Measurements from ENCODE around the gene CEP350.
"Not testable (repeated sequence)": the region's sequence is repeated elsewhere in the genome, so short reads cannot be mapped to it uniquely, and the experiment has no call there.

The CEP350 gene

DNA sequence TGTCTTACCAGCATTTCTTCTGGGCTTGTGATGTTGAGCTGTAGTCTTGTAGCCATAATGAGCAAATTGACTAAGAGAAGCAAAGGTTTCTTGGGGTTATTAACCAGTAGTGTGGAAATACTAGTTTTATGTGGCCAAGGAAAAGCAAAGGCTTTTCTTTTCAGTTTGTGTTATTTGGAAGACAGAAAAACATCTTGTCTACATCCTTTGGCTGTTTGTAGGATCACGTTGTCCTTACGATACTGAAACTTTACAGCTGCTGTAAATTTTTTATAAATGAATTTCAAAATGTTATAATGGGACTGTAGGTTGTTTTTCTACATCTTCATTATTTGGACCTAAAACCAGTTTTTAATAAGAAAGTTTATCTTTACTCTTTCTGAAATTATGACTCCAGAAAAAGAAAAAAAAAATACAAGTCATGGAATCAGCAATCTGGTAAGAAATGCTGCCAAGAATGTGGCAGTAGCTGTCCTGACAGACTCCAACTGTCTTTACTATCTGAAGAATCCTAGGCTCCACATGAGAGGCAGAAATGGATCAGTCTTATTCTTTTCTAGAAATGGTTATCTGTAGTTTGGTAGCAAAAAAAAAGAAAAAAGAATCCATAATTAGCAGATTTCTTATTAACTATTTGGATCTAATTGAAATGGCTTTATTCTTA lies 158.5 kb downstream of the CEP350 start:
- H3K4me3 ChIP-seq (ENCODE audit: low read depth, low read length), result no peak overlapping the region

DNA sequence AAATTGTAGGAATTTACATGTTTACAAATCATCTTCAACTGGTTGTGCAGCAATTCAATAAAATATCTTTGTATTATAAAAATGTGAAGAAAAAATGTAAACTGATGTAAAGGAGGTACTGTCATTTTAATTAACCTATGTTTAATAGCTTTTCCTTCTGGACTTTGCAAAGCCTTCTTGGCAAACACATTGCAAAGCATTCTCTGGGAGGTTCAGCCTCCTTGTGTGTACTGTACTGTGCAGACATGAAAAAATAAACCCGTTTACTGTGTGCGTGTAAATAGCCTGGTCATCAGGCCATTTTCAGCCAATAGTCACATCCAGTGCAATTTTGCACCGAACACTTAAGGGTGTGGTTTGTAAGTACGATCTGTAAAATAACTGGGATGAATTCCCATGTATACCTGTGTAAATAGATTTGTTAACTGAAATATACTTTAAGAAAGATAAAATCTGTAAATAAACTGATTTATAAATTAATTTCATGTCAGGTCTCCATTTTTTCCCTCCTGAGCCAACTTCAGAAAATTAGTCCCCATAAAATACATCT lies 159.9 kb downstream of the CEP350 start:
- no peak overlapping the region for H3K4me3 ChIP-seq (ENCODE audit: low read depth, low read length)

DNA sequence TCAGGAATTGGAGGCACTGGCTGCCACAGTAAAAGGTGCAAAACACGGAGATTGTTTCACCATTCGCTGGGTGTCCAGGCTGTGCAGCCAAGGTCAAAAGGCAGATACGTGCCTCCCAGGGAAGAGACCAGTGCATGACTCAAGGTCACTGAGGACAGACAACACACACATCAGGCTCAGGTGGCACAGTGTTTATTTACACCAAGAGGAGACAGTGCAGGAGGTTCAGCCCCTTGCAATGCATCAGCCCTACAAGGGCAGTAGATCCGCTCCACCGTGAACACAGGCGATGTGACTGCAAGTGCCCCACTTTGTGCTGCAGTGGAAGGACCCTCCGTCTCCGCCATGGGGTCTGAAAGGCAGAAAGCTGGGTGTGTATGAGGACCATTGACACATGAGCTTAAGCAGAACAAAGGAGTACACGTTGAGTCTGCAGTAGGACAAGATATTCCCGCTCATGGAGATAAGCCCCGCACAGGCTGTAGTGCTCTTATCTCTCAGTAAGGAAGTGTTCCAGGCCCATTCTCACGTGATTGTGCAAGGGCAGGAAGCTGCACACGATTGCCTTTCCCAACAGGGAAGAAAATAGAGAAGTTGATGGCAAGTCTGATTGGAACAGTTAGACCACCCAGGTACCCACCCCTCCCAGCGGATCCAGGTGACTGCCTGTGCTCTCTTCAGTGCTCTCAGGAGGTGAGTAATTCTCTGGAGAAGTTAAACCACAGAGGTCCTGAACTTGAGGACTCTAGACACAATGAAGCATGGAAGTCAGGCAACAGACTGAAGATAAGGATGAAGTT lies 162.6 kb downstream of the CEP350 start:
- H3K4me3 ChIP-seq (ENCODE audit: low read depth, low read length), result no peak overlapping the region

DNA sequence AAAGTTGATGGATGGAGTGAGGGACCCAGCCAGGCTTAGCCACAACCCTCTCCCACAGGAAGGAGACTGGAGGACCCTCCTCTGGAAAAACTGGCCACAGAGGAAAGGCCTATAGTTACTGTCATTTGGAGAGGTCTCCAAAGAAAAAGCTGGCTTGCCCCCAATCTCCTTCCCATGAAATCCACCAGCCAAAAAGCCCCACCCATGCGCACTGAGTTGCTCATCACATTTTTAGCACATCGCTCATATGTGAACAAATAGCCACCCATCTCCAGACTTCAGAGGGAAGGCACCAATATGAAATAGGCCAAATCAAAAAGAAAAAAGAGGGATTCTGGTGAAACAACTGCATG lies 163.1 kb downstream of the CEP350 start:
- H3K4me3 ChIP-seq (ENCODE audit: low read depth, low read length), result no peak overlapping the region

DNA sequence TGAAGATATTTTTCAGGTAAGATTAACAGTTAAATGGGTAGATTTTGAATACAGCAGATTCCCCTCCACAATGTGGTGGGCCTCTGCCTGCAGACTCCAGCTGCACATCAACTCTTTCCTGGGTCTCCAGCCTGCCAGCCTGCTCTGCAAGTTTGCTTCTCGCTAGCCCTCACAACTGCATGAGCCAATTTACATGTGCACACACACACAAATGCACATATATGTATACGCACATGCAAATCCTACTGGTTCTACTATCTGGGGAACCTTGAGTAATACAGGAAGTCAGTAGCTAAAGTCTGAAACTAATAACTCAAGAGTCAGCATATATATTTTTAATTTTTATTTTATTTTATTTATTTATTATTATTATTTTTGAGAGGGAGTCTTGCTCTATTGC lies 165.2 kb downstream of the CEP350 start:
- no peak overlapping the region for H3K4me3 ChIP-seq (ENCODE audit: low read depth, low read length)

DNA sequence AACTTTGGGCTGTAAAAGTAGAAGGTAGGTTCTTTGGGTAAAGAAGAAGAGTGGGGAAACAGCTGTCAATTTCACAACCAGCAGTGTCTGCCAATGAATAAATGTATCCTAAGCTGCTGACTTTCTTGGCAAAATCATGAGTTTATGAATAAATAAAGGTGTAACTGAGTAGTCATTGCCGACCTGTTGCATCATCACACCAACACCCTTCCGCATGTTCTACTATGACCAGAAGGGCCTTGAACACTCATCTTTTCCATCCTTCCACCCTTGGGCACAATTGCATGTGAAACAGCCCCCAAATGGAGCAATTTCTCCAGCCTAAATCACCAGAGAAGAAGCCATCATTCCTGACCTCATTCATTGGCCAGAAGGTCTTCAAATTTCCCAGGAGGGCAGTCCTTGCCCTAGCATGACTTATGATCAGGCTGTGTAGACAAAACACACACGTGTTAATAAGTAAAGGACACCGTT lies 168.9 kb downstream of the CEP350 start:
- H3K4me3 ChIP-seq (ENCODE audit: low read depth, low read length), result no peak overlapping the region

DNA sequence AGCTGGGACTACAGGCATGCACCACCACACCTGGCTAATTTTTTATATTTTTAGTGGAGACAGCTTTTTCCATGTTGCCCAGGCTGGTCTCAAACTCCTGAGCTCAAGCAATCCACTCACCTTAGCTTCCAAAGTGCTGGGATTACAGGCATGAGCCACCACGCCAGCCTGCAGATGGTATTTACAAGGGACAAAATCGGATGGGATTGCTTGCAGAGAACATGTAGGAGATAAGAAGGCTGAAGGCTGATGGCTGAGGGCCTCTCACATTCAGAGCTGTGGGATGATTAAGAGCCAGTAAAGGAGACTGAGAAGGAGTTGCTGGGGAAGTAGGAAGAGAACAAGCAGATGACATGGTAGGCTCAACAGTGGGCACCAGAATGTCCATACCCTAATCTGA lies 176.0 kb downstream of the CEP350 start:
- H3K4me3 ChIP-seq (ENCODE audit: low read depth, low read length), result no peak overlapping the region

DNA sequence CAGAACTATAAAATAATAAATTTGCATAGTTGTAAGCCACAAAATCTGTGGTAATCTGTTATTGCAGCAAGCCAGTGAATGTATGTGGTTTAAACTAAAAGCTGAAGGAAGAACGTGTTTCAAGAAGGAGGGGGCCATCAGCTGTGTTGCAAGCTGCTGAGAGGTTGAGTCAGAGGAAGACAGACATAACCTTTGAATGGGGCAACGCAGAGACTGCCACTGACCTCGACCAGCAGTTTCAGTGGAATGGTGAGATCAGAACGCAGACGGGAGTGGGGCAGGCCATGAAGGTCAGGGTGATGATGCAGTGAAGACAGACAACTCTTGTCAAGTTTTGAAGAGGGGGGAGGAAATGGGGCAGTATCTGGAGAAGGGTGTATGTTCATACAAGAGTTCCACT lies 176.9 kb downstream of the CEP350 start:
- no peak overlapping the region for H3K4me3 ChIP-seq (ENCODE audit: low read depth, low read length)

DNA sequence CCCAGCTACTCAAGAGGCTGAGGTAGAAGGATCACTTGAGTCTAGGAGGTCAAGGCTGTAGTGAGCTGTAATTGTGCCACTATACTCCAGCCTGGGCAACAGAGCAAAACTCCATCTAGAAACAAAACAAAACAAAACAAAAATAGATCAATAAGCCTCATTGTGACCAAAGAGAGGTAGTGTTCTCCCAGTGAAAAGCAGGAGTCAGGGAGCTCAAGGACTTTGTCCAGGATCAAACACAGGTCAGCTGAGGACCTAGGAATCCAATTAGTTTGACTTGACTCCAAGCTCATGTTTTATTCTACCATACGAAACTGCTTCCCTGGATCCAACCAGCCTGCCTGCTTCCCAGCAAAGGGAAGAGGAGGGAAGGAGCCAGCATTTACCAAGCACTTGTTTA lies 178.6 kb downstream of the CEP350 start:
- no peak overlapping the region for H3K4me3 ChIP-seq (ENCODE audit: low read depth, low read length)

DNA sequence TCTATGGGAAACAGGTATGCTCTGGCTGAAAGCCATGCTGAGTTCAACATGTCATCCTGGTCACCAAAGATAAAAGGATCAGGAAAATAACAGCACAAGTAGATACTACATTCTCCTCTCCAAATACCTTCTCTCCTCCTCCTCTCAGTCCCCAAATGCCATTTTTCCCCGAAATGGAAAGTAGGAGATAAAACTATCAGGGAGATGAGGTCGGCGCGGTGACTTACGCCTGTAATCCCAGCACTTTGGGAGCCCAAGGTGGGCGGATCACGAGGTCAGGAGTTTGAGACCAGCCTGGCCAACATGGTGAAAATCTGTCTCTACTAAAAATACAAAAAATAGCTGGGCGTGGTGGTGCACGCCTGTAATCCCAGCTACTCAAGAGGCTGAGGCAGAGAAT lies 179.1 kb downstream of the CEP350 start:
- not testable (repeated sequence) for H3K4me3 ChIP-seq (ENCODE audit: low read depth, low read length)

DNA sequence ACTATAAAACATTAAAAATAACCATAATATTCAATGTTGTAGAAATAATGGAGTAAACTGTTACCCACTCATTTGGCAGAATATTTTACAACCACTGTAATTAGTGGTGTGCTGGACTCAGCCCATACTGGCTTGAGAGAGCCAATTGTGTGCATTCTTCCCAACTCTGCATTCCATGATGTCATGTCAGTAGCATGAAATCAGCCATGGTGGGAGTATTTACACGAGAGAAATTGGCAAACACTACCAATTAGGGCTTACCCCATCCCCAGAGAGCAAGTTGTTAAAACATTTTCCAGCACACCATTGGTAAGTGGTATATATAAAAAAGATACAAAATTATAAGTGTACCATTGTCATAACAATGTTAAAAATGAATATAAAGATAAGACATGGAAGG lies 180.9 kb downstream of the CEP350 start:
- H3K4me3 ChIP-seq (ENCODE audit: low read depth, low read length), result no peak overlapping the region

DNA sequence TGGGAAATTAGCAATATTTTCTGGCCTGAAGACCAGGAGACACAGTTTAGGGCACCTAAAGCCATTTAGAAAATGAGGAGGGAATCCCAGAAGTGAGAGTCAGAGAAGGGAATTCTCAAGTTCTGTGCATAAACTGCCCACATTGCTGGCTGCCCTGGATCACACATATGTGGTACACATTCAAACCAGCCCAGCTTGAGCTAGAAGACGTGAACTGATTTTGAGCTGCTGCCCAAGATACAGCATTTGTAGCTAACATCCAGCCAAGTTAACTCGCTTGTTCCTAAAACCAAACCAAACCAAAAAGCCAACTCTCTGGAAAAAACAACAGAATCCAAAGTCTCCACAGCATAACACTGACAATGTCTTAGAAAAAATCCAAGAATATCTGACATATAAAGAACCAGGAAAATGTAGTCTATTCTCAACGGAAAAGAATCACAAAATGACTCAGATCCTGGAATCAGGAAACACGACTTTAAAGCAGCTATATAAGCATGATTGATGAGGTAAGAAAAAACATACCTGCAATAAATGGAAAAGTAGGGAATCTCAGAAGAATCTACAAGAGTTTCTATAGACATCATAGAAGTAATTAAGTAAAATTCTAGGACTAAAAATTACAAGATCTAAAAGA lies 181.8 kb downstream of the CEP350 start:
- no peak overlapping the region for H3K4me3 ChIP-seq (ENCODE audit: low read depth, low read length)

DNA sequence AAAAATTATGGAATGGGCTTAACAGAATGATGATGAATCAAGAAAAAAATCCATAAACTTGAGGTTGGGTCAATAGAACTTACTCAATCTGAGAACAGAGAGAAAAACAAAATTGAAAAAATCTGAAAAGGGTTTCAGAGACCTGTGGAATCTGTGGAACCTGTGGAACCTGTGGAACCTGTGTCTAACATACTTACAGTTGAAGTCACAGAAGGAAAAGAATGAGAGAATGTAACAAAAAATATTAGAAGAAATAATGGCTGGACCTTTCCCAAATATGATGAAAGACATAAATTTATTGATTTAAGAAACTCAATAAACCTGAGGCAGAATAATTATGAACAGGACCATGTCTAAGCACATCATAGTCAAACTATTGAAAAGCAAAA lies 182.4 kb downstream of the CEP350 start:
- H3K4me3 ChIP-seq (ENCODE audit: low read depth, low read length), result no peak overlapping the region

DNA sequence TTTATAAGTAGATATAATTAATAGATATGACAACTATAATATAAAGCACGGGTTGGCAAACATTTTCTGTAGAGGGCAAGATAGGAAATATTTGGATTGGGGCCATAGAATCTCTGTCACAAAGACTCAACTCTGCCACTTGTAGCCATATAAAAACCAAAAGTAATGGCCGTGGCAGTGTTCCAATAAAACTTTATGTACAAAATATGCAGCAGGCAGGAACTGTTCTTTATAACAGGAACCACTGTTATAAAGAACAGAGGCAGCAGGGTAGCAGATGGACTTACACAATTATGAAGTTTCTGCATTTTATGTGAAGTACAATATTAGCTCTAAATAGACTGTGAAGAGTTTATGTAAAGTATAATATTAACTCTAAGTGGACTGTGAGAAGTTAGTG lies 183.2 kb downstream of the CEP350 start:
- H3K4me3 ChIP-seq (ENCODE audit: low read depth, low read length), result no peak overlapping the region

DNA sequence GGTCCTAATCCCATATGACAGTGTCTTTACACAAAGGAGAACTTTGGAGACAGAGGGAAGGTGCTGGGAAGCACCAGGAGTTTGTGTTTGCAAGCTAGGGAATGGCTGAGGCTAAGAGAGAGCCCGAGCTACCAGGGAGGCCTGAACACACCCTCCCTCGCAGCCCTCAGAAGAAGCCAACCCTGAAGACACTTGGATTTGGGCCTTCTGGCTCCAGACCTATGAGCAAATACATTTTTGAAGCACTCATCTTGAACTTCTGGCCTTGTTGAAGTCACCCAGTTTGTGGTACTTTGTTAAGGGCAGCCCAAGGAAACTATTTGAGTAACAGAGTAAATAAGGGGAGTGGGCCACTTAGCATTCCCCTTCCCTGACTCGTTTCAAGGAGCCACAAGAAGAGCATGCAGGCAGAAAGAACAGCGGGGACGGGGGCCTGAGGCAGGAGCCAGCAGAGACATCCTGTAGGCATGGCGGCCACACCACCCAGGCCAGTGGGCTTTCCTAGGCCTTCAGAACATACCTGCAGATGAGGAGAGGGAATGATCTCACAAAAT lies 186.8 kb downstream of the CEP350 start:
- no peak overlapping the region for H3K4me3 ChIP-seq (ENCODE audit: low read depth, low read length)

DNA sequence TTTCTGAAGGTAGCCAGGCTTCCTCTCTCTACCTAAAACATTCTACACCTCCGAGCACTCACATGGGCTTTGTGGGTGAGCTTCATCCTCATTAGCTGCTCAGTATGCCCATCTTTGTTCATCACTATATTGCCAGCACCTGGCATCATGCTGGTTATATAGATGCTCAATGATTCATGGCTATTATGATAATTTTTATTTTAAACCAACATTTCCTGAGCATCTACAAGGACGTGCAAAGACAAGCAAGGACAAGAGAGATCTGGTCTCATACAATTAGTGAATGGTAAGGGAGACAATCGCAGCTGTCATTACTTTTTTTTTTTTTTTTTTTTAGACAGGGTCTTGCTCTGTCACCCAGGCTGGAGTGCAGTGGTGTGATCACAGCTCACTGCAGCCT lies 188.7 kb downstream of the CEP350 start:
- no peak overlapping the region for H3K4me3 ChIP-seq (ENCODE audit: low read depth, low read length)

DNA sequence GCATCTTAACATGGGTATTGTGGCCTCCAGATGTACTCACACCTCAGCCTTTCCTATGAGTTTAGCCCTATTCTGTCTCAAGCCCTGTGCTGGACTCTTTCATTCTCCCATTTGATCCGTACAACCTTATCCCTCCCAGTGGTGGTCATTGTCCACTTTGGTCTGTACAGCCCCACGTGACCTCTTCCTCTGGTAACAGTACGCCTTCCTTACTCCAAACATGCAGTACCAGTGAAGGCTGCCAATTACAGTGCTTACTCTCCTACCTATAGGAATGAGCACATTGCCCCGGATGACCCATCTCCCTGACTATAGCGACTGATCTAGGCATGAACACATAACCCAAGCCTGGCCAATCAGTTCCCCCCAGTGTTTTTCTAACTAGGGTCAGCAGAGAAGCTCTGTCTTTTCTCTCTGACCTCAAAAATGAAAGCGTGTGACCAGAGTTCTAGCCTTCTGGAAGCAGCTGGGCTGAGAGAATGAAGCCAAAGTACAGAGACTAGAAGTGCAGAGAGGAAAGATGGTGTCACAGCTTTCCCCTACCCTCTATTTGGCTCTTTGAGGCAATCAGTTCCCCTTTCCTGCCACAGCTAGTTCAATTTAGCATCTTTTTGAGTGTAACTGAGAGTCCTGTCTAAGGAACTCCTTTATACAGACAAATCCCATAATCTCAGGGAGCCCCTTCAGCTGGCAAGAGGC lies 190.2 kb downstream of the CEP350 start:
- no peak overlapping the region for H3K4me3 ChIP-seq (ENCODE audit: low read depth, low read length)

DNA sequence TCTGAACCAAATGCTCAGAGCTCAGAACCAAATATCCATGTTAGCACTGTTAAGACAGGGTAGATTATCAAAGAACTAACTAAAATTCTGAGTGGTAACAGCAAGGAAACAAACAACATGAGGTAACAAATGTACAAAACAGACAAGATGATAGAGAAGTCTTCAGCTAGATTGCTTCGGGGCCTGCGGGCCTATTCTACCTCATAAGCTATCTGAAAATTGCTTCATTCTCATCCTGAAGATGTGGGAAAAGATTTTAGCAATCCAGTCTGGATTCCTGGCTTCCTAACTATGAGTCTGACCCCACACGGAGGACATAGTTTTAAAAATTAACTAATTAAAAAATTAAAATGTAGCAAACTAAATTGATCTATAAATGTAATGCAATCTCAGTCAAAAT lies 190.8 kb downstream of the CEP350 start:
- no peak overlapping the region for H3K4me3 ChIP-seq (ENCODE audit: low read depth, low read length)

DNA sequence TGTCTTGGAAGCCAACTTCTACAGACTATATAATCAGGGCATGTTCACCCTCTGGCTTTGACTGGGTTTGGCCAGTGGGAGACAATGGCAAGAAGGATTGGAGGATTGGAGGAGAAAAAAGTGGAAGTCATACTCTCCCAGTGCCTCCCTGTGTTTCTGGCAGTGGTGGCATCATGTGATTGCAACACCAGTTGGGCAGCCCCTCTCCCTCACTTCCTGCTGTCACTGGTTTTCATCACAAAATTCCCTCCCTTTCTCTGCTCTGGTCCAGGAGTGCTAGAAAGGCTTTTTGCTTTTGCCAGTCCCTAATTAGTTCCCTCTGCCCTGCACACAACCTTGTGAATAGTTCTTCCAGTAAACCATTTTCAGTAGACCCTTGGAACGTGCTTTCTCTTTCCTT lies 196.4 kb downstream of the CEP350 start:
- no peak overlapping the region for H3K4me3 ChIP-seq (ENCODE audit: low read depth, low read length)

DNA sequence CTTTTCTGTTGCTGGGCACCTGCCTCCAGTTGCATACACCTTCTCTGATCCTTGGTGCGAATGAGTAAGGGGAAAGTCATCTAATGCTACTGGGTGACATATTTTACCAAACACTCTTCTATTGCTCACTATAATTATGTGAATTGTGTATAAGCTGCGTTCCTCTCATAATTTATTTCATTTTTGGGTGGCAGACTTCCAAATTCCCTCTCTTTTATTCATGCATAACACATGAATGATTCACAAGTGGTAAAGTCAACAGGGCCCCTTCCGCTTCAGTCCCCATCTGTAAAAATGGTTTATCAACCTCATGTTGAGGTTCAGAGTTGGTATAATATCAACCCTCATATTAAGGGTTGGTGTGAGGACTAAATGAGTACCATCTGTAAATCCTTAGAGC lies 196.9 kb downstream of the CEP350 start:
- no peak overlapping the region for H3K4me3 ChIP-seq (ENCODE audit: low read depth, low read length)

DNA sequence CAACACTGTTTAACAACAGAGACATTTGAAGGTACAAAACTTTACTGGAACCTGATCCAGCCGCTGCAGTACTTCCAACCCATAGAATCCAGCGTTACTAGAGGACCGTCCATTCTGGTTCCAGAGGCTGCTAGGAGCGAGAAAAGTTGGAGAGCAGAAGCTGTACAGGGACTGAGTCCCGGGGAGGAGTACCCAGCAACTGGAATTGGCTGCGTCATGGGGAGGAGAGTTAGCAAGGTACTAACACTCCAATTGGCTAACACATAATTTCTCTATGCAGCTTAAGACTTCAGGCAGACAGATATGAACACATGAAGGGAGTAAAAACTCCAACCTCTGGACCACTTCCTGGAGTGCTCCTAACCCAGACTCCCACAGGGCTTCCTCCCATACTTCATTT lies 198.0 kb downstream of the CEP350 start:
- H3K4me3 ChIP-seq (ENCODE audit: low read depth, low read length), result no peak overlapping the region

Data from iPS-11a (cell line).